WTC11 (cell line): Measurements from ENCODE around the gene EEA1. TPM values are rescaled to one million over a fixed set of nuclear protein-coding genes. Genes with fewer than 3 reads are reported as not detected.

Experiments
- ATAC-seq: fragments of 200-7000 bp; cut with Tn5 transposase; 2 replicates; pipeline ENCODE4 v1.10.0; 2021; ENCODE audit warnings: mild to moderate bottlenecking, moderate library complexity
- CTCF ChIA-PET: fragments of 300-600 bp; sonication (Branson Sonifier 250); formaldehyde crosslinking; loops from one replicate; lab custom pipeline; 2021; ENCODE audit warnings: antibody characterized with exemption; lab: Charles Lee
- POLR2A ChIA-PET: fragments of 350-600 bp; sonication (Branson Sonifier 250); formaldehyde crosslinking; loops from one replicate; lab custom pipeline; 2021; ENCODE audit warnings: antibody characterized with exemption; lab: Charles Lee
- DNase-seq: peaks from one replicate; pipeline ENCODE4 v3.0.0; 2021; ENCODE audit warnings: low spot score
- H3K27ac Mint-ChIP-seq: 2 replicates; pipeline ENCODE4 v1.8.0; 2021; ENCODE audit warnings: mixed read lengths
- H3K27me3 Mint-ChIP-seq: 2 replicates; pipeline ENCODE4 v1.8.0; 2021; ENCODE audit warnings: low read depth, mild to moderate bottlenecking, moderate library complexity, mixed read lengths
- H3K36me3 Mint-ChIP-seq: 2 replicates; pipeline ENCODE4 v1.8.0; 2021; ENCODE audit warnings: mixed read lengths
- H3K4me1 Mint-ChIP-seq: 2 replicates; pipeline ENCODE4 v1.8.0; 2022; ENCODE audit warnings: mixed read lengths
- H3K4me3 Mint-ChIP-seq: 2 replicates; pipeline ENCODE4 v1.8.0; 2021; ENCODE audit warnings: mild to moderate bottlenecking, moderate library complexity, mixed read lengths
- H3K9me3 Mint-ChIP-seq: 2 replicates; pipeline ENCODE4 v1.8.0; 2021; ENCODE audit warnings: mixed read lengths
- CREB1 ChIP-seq: sonication (generic); formaldehyde crosslinking; IDR thresholded peaks from 2 replicates; pipeline ENCODE4 v1.8.0; 2023; ENCODE audit warnings: mild to moderate bottlenecking, missing genetic modification reagents
- ELF4 ChIP-seq: sonication (generic); formaldehyde crosslinking; IDR thresholded peaks from 2 replicates; pipeline ENCODE4 v1.8.1; 2022; ENCODE audit warnings: low read depth, mild to moderate bottlenecking, moderate library complexity, missing genetic modification reagents
- EMX1 ChIP-seq: fragments of 250-450 bp; sonication (Bioruptor Pico); IDR thresholded peaks from 2 replicates; pipeline ENCODE4 v1.8.0; 2021; ENCODE audit warnings: mild to moderate bottlenecking
- FOXP1 ChIP-seq: sonication (generic); formaldehyde crosslinking; IDR thresholded peaks from 2 replicates; pipeline ENCODE4 v1.8.0; 2022; ENCODE audit warnings: missing genetic modification reagents, mild to moderate bottlenecking, moderate library complexity, borderline replicate concordance
- IRF2 ChIP-seq: sonication (generic); formaldehyde crosslinking; IDR thresholded peaks from 2 replicates; pipeline ENCODE4 v1.8.0; 2022; ENCODE audit warnings: low read depth, missing genetic modification reagents, borderline replicate concordance
- JAZF1 ChIP-seq: fragments of 250-450 bp; sonication (Bioruptor Pico); IDR thresholded peaks from 2 replicates; pipeline ENCODE4 v1.9.0; 2021; ENCODE audit warnings: moderate library complexity, mild to moderate bottlenecking, inconsistent platforms
- NFYB ChIP-seq: sonication (generic); formaldehyde crosslinking; conservative IDR thresholded peaks from 2 replicates; pipeline ENCODE4 v1.8.0; 2022; ENCODE audit warnings: low read depth, missing genetic modification reagents
- NR3C1 ChIP-seq: sonication (generic); formaldehyde crosslinking; conservative IDR thresholded peaks from 2 replicates; pipeline ENCODE4 v1.8.1; 2023; ENCODE audit warnings: low read depth, mild to moderate bottlenecking, missing genetic modification reagents
- SP1 ChIP-seq: sonication (generic); formaldehyde crosslinking; conservative IDR thresholded peaks from 2 replicates; pipeline ENCODE4 v1.8.1; 2022; ENCODE audit warnings: missing genetic modification reagents
- ZNF317 ChIP-seq: sonication (generic); formaldehyde crosslinking; IDR thresholded peaks from 2 replicates; pipeline ENCODE4 v1.8.1; 2023; ENCODE audit warnings: low read depth, mild to moderate bottlenecking, moderate library complexity, missing genetic modification reagents, borderline replicate concordance
- ZNF423 ChIP-seq: fragments of 250-450 bp; sonication (Bioruptor Pico); IDR thresholded peaks from 2 replicates; pipeline ENCODE4 v2.1.2; 2022; ENCODE audit warnings: mild to moderate bottlenecking, moderate library complexity
- total RNA-seq: library from RNA; stranded (reverse); gene quantifications from 3 replicates; pipeline ENCODE4 v1.2.3, GENCODE V29; 2021
- TF ChIP-seq, protein P1 (sequence below): sonication (generic); formaldehyde crosslinking; IDR thresholded peaks from 2 replicates; pipeline ENCODE4 v1.8.1; 2023; ENCODE audit warnings: mild to moderate bottlenecking, missing genetic modification reagents, moderate library complexity
- TF ChIP-seq, protein P2 (sequence below): sonication (generic); formaldehyde crosslinking; IDR thresholded peaks from 2 replicates; pipeline ENCODE4 v1.8.1; 2022; ENCODE audit warnings: mild to moderate bottlenecking, missing genetic modification reagents, moderate library complexity, borderline replicate concordance
- TF ChIP-seq, protein P3 (sequence below): sonication (generic); formaldehyde crosslinking; IDR thresholded peaks from 2 replicates; pipeline ENCODE4 v1.8.1; 2023; ENCODE audit warnings: mild to moderate bottlenecking, missing genetic modification reagents
- TF ChIP-seq, protein P4 (sequence below): fragments of 250-450 bp; sonication (Bioruptor Pico); conservative IDR thresholded peaks from 2 replicates; pipeline ENCODE4 v1.9.0; 2021; ENCODE audit warnings: mild to moderate bottlenecking
- TF ChIP-seq, protein P5 (sequence below): fragments of 250-450 bp; sonication (Bioruptor Pico); IDR thresholded peaks from 2 replicates; pipeline ENCODE4 v1.9.0; 2021; ENCODE audit warnings: moderate library complexity, mild to moderate bottlenecking, inconsistent platforms, borderline replicate concordance
- TF ChIP-seq, protein P6 (sequence below): fragments of 200-600 bp; IDR thresholded peaks from 2 replicates; pipeline ENCODE4 v1.8.0; 2022; ENCODE audit warnings: antibody characterized with exemption

The EEA1 gene
- total RNA-seq, 1 experiment from 2014 or later, result 20.3 TPM

DNA sequence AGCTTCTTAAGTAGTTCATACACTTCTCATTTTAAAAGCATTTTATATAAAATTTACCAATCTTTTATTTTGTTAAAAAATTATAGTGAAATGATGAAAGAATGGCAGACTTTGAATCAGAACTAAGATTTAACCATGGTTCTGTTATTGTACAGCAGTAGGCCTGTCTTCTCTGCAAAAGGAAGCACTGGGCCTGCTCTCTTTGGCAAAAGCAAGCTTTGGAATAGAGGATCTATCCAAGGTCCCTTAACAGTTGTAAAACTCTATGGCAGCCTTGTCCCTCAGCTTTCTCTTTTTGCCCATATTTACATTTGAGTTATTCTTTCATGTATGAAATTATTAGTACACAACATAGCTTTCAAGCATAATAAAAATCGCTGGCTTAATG lies 143.5 kb downstream of the EEA1 start:
- DNase-seq (no peak), ATAC-seq (no peak)
- no peak overlapping the region for H3K27ac Mint-ChIP-seq
- peaks cover 4% of the 10 kb centered on the region; the same call in 1 of the 2 replicates for H3K4me1 Mint-ChIP-seq
- POLR2A ChIA-PET, result no interaction called here
- H3K4me3 Mint-ChIP-seq, result no peak overlapping the region
- CTCF ChIA-PET, result interaction anchor here (0.6 to 1.4 kb wide), 4 partner anchors 32 to 202 kb away, joined by 3 to 6 read pairs (median 4); no protein-coding TSS in a partner anchor
- H3K36me3 Mint-ChIP-seq, result peaks cover 12% of the 10 kb centered on the region
- TF ChIP-seq ELF4 (CRISPR knock-in tag), result no peak
- no peak for TF ChIP-seq NFYB (CRISPR knock-in tag)
- TF ChIP-seq ZNF317, result no peak
- TF ChIP-seq, protein P1, sequence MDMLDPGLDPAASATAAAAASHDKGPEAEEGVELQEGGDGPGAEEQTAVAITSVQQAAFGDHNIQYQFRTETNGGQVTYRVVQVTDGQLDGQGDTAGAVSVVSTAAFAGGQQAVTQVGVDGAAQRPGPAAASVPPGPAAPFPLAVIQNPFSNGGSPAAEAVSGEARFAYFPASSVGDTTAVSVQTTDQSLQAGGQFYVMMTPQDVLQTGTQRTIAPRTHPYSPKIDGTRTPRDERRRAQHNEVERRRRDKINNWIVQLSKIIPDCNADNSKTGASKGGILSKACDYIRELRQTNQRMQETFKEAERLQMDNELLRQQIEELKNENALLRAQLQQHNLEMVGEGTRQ (CRISPR knock-in tag), result no peak
- TF ChIP-seq CREB1, result no peak
- TF ChIP-seq, protein P2, sequence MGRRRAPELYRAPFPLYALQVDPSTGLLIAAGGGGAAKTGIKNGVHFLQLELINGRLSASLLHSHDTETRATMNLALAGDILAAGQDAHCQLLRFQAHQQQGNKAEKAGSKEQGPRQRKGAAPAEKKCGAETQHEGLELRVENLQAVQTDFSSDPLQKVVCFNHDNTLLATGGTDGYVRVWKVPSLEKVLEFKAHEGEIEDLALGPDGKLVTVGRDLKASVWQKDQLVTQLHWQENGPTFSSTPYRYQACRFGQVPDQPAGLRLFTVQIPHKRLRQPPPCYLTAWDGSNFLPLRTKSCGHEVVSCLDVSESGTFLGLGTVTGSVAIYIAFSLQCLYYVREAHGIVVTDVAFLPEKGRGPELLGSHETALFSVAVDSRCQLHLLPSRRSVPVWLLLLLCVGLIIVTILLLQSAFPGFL (CRISPR knock-in tag), result no peak
- no peak for TF ChIP-seq SP1
- no peak for TF ChIP-seq EMX1
- no peak for TF ChIP-seq ZNF423 (CRISPR knock-in tag)
- TF ChIP-seq, protein P3, sequence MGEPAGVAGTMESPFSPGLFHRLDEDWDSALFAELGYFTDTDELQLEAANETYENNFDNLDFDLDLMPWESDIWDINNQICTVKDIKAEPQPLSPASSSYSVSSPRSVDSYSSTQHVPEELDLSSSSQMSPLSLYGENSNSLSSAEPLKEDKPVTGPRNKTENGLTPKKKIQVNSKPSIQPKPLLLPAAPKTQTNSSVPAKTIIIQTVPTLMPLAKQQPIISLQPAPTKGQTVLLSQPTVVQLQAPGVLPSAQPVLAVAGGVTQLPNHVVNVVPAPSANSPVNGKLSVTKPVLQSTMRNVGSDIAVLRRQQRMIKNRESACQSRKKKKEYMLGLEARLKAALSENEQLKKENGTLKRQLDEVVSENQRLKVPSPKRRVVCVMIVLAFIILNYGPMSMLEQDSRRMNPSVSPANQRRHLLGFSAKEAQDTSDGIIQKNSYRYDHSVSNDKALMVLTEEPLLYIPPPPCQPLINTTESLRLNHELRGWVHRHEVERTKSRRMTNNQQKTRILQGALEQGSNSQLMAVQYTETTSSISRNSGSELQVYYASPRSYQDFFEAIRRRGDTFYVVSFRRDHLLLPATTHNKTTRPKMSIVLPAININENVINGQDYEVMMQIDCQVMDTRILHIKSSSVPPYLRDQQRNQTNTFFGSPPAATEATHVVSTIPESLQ (CRISPR knock-in tag), result no peak
- H3K27me3 Mint-ChIP-seq, result no peaks in the 10 kb centered on the region
- H3K9me3 Mint-ChIP-seq, result peaks cover 8% of the 10 kb centered on the region

DNA sequence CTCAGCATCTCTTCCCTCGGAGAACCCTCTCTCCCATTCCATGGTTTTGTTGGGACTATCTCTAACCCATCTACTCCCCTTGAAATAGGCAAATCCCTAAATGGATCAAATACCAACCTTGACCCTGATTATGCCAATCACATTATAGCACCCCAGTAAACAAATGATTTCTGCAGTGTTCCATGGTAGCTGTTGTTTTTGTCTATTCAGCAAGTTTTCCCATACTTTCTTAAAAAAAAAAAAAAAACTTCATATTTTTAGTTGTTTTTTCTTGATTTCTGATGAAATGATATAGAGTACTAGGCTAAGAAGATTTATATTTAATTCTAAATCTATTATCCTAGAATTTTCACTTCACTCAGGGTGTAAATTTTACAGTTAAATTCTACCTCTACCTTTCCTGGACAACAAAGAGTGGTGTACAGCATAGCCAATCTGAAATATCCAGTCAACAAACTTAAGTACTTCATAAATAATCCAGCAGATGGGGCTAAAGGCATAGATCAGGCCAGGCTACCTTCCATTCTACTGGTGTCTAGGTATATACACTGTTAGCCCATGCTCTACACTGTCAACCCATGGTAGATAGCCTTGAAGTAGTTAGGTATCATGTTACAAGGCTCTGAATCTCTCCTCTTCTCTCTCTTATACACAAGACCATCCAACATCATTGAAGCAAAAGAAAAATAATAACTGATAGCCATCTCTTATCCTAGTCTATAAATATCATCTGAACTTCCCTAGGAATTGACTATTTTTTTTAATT lies 144.1 kb downstream of the EEA1 start:
- CTCF ChIA-PET, result interaction anchor here (0.6 to 1.4 kb wide), 4 partner anchors 32 to 202 kb away, joined by 3 to 6 read pairs (median 4); no protein-coding TSS in a partner anchor

More for the DNA sequence above, 144.1 kb downstream of the EEA1 start:
- peaks cover 8% of the 10 kb centered on the region for H3K36me3 Mint-ChIP-seq
- H3K4me3 Mint-ChIP-seq, result no peak overlapping the region
- H3K27ac Mint-ChIP-seq, result no peak overlapping the region
- peaks cover 4% of the 10 kb centered on the region; the same call in 1 of the 2 replicates for H3K4me1 Mint-ChIP-seq
- no peak for DNase-seq
- no peak for TF ChIP-seq IRF2 (CRISPR knock-in tag)
- TF ChIP-seq, protein P4, sequence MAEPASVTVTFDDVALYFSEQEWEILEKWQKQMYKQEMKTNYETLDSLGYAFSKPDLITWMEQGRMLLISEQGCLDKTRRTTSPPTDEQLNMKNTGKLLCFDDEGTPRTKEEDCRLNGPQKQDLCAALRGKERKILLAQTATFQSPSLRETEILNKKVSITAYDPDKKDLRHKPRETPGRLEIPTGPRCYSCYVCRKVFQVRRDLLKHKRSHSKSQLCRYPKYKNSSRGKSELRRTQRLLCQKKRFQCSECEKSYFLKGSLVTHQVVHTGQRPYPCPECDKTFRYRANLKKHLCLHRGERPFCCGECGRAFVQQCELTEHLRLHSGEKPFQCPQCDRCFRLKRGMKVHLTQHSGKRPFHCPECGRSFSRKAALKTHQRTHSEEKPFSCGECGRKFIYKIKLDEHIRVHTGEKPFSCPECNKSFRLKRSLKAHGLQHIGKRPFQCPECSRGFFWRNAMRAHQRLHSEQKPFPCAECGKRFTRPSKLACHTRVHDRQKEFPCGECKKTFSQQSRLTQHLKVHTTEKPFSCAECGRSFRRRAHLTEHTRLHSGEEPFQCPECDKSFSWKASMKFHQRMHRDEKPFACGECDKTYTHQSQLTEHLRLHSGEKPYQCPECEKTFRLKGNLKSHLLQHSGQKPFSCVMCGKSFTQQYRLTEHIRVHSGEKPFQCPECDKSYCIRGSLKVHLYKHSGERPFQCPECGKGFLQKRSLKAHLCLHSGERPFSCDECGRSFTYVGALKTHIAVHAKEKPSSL, result no peak
- TF ChIP-seq FOXP1 (CRISPR knock-in tag), result no peak
- TF ChIP-seq NR3C1 (CRISPR knock-in tag), result no peak
- TF ChIP-seq JAZF1 (CRISPR knock-in tag), result no peak
- TF ChIP-seq, protein P5, sequence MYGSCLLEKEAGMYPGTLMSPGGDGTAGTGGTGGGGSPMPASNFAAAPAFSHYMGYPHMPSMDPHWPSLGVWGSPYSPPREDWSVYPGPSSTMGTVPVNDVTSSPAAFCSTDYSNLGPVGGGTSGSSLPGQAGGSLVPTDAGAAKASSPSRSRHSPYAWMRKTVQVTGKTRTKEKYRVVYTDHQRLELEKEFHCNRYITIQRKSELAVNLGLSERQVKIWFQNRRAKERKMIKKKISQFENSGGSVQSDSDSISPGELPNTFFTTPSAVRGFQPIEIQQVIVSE (CRISPR knock-in tag), result no peak
- TF ChIP-seq, protein P6, sequence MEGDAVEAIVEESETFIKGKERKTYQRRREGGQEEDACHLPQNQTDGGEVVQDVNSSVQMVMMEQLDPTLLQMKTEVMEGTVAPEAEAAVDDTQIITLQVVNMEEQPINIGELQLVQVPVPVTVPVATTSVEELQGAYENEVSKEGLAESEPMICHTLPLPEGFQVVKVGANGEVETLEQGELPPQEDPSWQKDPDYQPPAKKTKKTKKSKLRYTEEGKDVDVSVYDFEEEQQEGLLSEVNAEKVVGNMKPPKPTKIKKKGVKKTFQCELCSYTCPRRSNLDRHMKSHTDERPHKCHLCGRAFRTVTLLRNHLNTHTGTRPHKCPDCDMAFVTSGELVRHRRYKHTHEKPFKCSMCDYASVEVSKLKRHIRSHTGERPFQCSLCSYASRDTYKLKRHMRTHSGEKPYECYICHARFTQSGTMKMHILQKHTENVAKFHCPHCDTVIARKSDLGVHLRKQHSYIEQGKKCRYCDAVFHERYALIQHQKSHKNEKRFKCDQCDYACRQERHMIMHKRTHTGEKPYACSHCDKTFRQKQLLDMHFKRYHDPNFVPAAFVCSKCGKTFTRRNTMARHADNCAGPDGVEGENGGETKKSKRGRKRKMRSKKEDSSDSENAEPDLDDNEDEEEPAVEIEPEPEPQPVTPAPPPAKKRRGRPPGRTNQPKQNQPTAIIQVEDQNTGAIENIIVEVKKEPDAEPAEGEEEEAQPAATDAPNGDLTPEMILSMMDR, result peak; percentile 23; the same call in 1 of the 2 replicates
- H3K9me3 Mint-ChIP-seq, result peaks cover 3% of the 10 kb centered on the region
- ATAC-seq, result peak; percentile 100
- H3K27me3 Mint-ChIP-seq, result no peaks in the 10 kb centered on the region
- POLR2A ChIA-PET, result no interaction called here
